H9 (cell line): ENCODE results near the gene DNLZ. TPM values are rescaled to one million over a fixed set of nuclear protein-coding genes. Genes with fewer than 3 reads are reported as not detected.

ENCODE experiments used
- DNase-seq: peaks from one replicate; pipeline ENCODE4 v3.0.0-alpha.2; 2017
- H2AFZ ChIP-seq: one replicate; pipeline ENCODE4 v1.6.1; 2013; ENCODE audit warnings: mild to moderate bottlenecking, low read length, control low read depth, moderate library complexity
- H2AK5ac ChIP-seq: 2 replicates; pipeline ENCODE4 v1.6.1; 2013; ENCODE audit warnings: low read length, control low read depth, mixed read lengths; ENCODE audit not compliant: insufficient read length
- H2BK120ac ChIP-seq: one replicate; pipeline ENCODE4 v1.6.1; 2013; ENCODE audit warnings: low read depth, mild to moderate bottlenecking, low read length, control low read depth, inconsistent platforms; ENCODE audit not compliant: poor library complexity, severe bottlenecking
- H2BK12ac ChIP-seq: 2 replicates; pipeline ENCODE4 v1.6.1; 2013; ENCODE audit warnings: low read length, control low read depth, mixed read lengths, low read depth; ENCODE audit not compliant: insufficient read length
- H2BK15ac ChIP-seq: 2 replicates; pipeline ENCODE4 v1.6.1; 2013; ENCODE audit warnings: low read depth, low read length, control low read depth
- H2BK20ac ChIP-seq: one replicate; pipeline ENCODE4 v1.6.1; 2013; ENCODE audit warnings: low read depth, mild to moderate bottlenecking, low read length, control low read depth, inconsistent platforms; ENCODE audit not compliant: poor library complexity, severe bottlenecking
- H2BK5ac ChIP-seq: 2 replicates; pipeline ENCODE4 v1.6.1; 2013; ENCODE audit warnings: low read length, control low read depth, mixed read lengths; ENCODE audit not compliant: insufficient read length
- H3K14ac ChIP-seq: 2 replicates; pipeline ENCODE4 v1.6.1; 2013; ENCODE audit warnings: low read length, control low read depth; ENCODE audit not compliant: insufficient read depth
- H3K18ac ChIP-seq: 2 replicates; pipeline ENCODE4 v1.6.1; 2013; ENCODE audit warnings: low read depth, mild to moderate bottlenecking, mixed read lengths, low read length, control low read depth; ENCODE audit not compliant: insufficient read length
- H3K23ac ChIP-seq: 2 replicates; pipeline ENCODE4 v1.6.1; 2013; ENCODE audit warnings: low read length, control low read depth, mixed read lengths, low read depth; ENCODE audit not compliant: insufficient read length
- H3K23me2 ChIP-seq: 2 replicates; pipeline ENCODE4 v1.6.1; 2013; ENCODE audit warnings: low read depth, mild to moderate bottlenecking, mixed read lengths, low read length, control low read depth; ENCODE audit not compliant: insufficient read length, poor library complexity, severe bottlenecking
- H3K27ac ChIP-seq: 2 replicates; pipeline ENCODE4 v1.5.1; 2013; ENCODE audit warnings: low read length, control low read depth, mixed read lengths, low read depth; ENCODE audit not compliant: insufficient read length
- H3K27me3 ChIP-seq: 2 replicates; pipeline ENCODE4 v1.6.1; 2013; ENCODE audit warnings: low read length, control low read depth, inconsistent platforms; ENCODE audit not compliant: insufficient read depth
- H3K4ac ChIP-seq: 2 replicates; pipeline ENCODE4 v1.6.1; 2013; ENCODE audit warnings: low read depth, mild to moderate bottlenecking, control low read depth, inconsistent platforms, low read length, moderate library complexity
- H3K4me1 ChIP-seq: 2 replicates; pipeline ENCODE4 v1.6.1; 2013; ENCODE audit warnings: low read length, control low read depth, inconsistent platforms; ENCODE audit not compliant: insufficient read depth
- H3K4me2 ChIP-seq: 2 replicates; pipeline ENCODE4 v1.6.1; 2013; ENCODE audit warnings: low read length, control low read depth, mixed read lengths; ENCODE audit not compliant: insufficient read length, insufficient read depth
- H3K56ac ChIP-seq: 2 replicates; pipeline ENCODE4 v1.6.1; 2013; ENCODE audit warnings: low read depth, mild to moderate bottlenecking, mixed read lengths, low read length, control low read depth; ENCODE audit not compliant: insufficient read length
- H3K79me1 ChIP-seq: 2 replicates; pipeline ENCODE4 v1.6.1; 2013; ENCODE audit warnings: low read depth, mild to moderate bottlenecking, moderate library complexity, low read length, control low read depth, inconsistent platforms; ENCODE audit not compliant: insufficient read depth, poor library complexity, severe bottlenecking
- H3K79me2 ChIP-seq: 2 replicates; pipeline ENCODE4 v1.6.1; 2013; ENCODE audit warnings: low read length, control low read depth, inconsistent platforms; ENCODE audit not compliant: insufficient read depth
- H3K9ac ChIP-seq: 2 replicates; pipeline ENCODE4 v1.6.1; 2013; ENCODE audit warnings: low read length, control low read depth, mixed read lengths; ENCODE audit not compliant: insufficient read length; ENCODE audit errors: extremely low read depth
- H3K9me3 ChIP-seq: one replicate; pipeline ENCODE4 v1.6.1; 2013; ENCODE audit warnings: low read depth, low read length, inconsistent platforms; ENCODE audit not compliant: control insufficient read depth
- H3T11ph ChIP-seq: one replicate; pipeline ENCODE4 v1.6.1; 2013; ENCODE audit warnings: mild to moderate bottlenecking, low read length, control low read depth, inconsistent platforms
- H4K20me1 ChIP-seq: one replicate; pipeline ENCODE4 v1.6.1; 2013; ENCODE audit not compliant: control insufficient read depth, insufficient read length, insufficient read depth
- H4K5ac ChIP-seq: 2 replicates; pipeline ENCODE4 v1.6.1; 2013; ENCODE audit warnings: low read depth, mild to moderate bottlenecking, mixed read lengths, low read length, control low read depth; ENCODE audit not compliant: insufficient read length
- H4K8ac ChIP-seq: replicated peaks from 2 replicates; pipeline ENCODE4 v1.6.1; 2013; ENCODE audit warnings: low read length, control low read depth, mixed read lengths, low read depth; ENCODE audit not compliant: insufficient read length
- H4K91ac ChIP-seq: 2 replicates; pipeline ENCODE4 v1.6.1; 2013; ENCODE audit warnings: low read depth, mild to moderate bottlenecking, moderate library complexity, mixed read lengths, low read length, control low read depth; ENCODE audit not compliant: insufficient read length
- H3K27ac Mint-ChIP-seq, 3 experiments: 2 replicates in 2 of 3; 3 replicates in 1 of 3; pipeline ENCODE4 v1.8.0; 2020 to 2021; ENCODE audit warnings: mixed read lengths in 3 of 3, mild to moderate bottlenecking in 1 of 3, moderate library complexity in 1 of 3
- H3K27me3 Mint-ChIP-seq: 2 replicates; pipeline ENCODE4 v1.8.0; 2021; ENCODE audit warnings: low read depth, mild to moderate bottlenecking, moderate library complexity, mixed read lengths
- H3K36me3 Mint-ChIP-seq, 3 experiments: 2 replicates in 2 of 3; 3 replicates in 1 of 3; pipeline ENCODE4 v1.8.0; 2020 to 2021; ENCODE audit warnings: low read depth in 3 of 3, mixed read lengths in 3 of 3; ENCODE audit not compliant: insufficient read depth in 1 of 3
- H3K4me1 Mint-ChIP-seq, 2 experiments: 2 replicates each; pipeline ENCODE4 v1.8.0; 2020; ENCODE audit warnings: mixed read lengths in 2 of 2
- H3K4me3 Mint-ChIP-seq, 2 experiments: 2 replicates in 1 of 2; 3 replicates in 1 of 2; pipeline ENCODE4 v1.8.0; 2020 to 2021; ENCODE audit warnings: mild to moderate bottlenecking in 2 of 2, mixed read lengths in 2 of 2, moderate library complexity in 1 of 2
- H3K9me3 Mint-ChIP-seq, 2 experiments: 2 replicates in 1 of 2; 3 replicates in 1 of 2; pipeline ENCODE4 v1.8.0; 2020; ENCODE audit warnings: mild to moderate bottlenecking in 2 of 2, mixed read lengths in 2 of 2, moderate library complexity in 1 of 2
- WGBS: extraction: QIAGEN DNeasy Blood & Tissue Kit; methylation state at CpG from one replicate; pipeline ENCODE4 v1.1.7; 2013; ENCODE audit warnings: missing lambda C conversion rate, low lambda C conversion rate, mixed read lengths; ENCODE audit not compliant: insufficient read length; ENCODE audit errors: extremely low coverage; 5-methylcytosine and 5-hydroxymethylcytosine counted together
- total RNA-seq: library from RNA; stranded (reverse); gene quantifications from 2 replicates; pipeline ENCODE4 v1.2.1, GENCODE V29; 2021
- TF ChIP-seq, protein P1 (sequence below): fragments of 200-600 bp; sonication (generic); conservative IDR thresholded peaks from 3 replicates; pipeline ENCODE4 v1.8.0; 2021; ENCODE audit warnings: antibody characterized with exemption, mild to moderate bottlenecking

The DNLZ gene
- total RNA-seq, 1 experiment from 2014 or later: 24.8 TPM

DNA sequence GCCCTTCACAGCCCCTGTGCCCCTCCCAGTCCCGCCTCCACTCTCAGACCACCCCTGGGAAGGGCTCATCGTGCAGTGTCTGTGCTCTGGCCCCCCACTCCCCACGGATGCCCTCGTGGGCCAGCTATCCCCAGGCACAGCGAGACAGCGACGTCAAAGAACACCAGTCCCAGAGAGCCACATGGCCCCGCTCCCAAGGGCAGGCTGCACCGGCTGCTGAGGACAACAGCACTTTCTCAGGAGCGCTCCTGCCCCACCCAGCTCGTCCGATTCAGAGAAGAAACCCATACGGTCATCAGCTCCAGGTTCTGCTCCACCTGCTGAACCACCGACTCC, 41.2 kb upstream of the DNLZ start:
- Histone ChIP-seq H2BK20ac (no peak overlapping the region), H3K9ac (no peak overlapping the region), H3K23ac (no peak overlapping the region), H3K14ac (no peak overlapping the region), H3K9me3 (no peaks in the 10 kb centered on the region), H2BK120ac (no peak overlapping the region), H2AFZ (no peak overlapping the region), H3K27ac (no peak overlapping the region), H2BK12ac (no peak overlapping the region), H3K4me2 (no peak overlapping the region), H4K5ac (no peak overlapping the region), H3T11ph (no peak overlapping the region), H3K56ac (no peak overlapping the region), H3K79me2 (peaks cover 2% of the 10 kb centered on the region; the same call in 1 of the 2 replicates), H3K4ac (no peak overlapping the region), H4K8ac (no peak overlapping the region), H3K27me3 (no peaks in the 10 kb centered on the region), H3K23me2 (peaks cover 4% of the 10 kb centered on the region), H3K18ac (no peak overlapping the region), H4K91ac (no peak overlapping the region), H2BK5ac (no peak overlapping the region), H2BK15ac (no peak overlapping the region), H3K4me1 (no peaks in the 10 kb centered on the region), H2AK5ac (no peak overlapping the region), H3K79me1 (peaks cover 7% of the 10 kb centered on the region), H4K20me1 (no peaks in the 10 kb centered on the region)
- H3K27ac Mint-ChIP-seq: peak overlapping the region in 1 of 3 experiments; percentile 60; a peak in 2 of 7 replicates
- no peaks in the 10 kb centered on the region for H3K9me3 Mint-ChIP-seq
- H3K27me3 Mint-ChIP-seq: no peaks in the 10 kb centered on the region; the same call in 1 of the 2 replicates
- peaks cover 36 to 69% (median 63%) of the 10 kb centered on the region in 3 experiments for H3K36me3 Mint-ChIP-seq
- peaks cover 15 to 17% of the 10 kb centered on the region in 2 experiments for H3K4me1 Mint-ChIP-seq
- TF ChIP-seq, protein P1, sequence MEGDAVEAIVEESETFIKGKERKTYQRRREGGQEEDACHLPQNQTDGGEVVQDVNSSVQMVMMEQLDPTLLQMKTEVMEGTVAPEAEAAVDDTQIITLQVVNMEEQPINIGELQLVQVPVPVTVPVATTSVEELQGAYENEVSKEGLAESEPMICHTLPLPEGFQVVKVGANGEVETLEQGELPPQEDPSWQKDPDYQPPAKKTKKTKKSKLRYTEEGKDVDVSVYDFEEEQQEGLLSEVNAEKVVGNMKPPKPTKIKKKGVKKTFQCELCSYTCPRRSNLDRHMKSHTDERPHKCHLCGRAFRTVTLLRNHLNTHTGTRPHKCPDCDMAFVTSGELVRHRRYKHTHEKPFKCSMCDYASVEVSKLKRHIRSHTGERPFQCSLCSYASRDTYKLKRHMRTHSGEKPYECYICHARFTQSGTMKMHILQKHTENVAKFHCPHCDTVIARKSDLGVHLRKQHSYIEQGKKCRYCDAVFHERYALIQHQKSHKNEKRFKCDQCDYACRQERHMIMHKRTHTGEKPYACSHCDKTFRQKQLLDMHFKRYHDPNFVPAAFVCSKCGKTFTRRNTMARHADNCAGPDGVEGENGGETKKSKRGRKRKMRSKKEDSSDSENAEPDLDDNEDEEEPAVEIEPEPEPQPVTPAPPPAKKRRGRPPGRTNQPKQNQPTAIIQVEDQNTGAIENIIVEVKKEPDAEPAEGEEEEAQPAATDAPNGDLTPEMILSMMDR: no peak
- WGBS: no CpG with 5 or more reads among the region's 14 CpGs
- no peak for DNase-seq
- H3K4me3 Mint-ChIP-seq: no peak overlapping the region; a peak in 1 of 5 replicates
